ENCODE results near the gene PCDH9.

DNA sequence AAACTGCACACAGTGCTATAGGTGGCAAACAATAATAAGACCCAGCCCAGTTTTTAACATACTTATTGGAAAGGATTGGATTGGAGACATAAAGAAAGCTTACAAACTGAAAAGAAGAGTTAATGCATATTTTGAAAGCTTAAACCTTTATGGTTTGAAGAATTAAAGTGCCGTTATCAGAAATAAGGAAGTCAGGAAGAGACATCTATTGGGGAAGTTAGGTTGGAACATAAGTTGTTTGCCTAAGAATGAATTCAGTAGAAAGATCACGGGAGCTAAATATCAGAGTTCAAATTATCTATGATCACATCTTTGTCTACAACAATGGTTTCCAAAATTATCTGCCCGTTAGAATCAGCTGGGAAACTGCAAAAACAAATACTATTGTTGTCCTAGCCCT is 767.9 kb downstream of the PCDH9 start:
- TF ChIP-seq POLR2A (IDR thresholded peaks at IDR 0.05; ENCODE audit: low read depth, low read length): no peak
- TF ChIP-seq POLR2AphosphoS5 (IDR thresholded peaks at IDR 0.05; ENCODE audit: low read depth, low read length): no peak
- TF ChIP-seq TAF1 (IDR thresholded peaks at IDR 0.05; ENCODE audit: borderline replicate concordance, low read depth, low read length): no peak
